OCI-LY3 (cell line): ENCODE measurements around the gene MAFB.
A peak's percentile ranks its signal among the peaks of the same experiment; 100 is the strongest.

Experiments
- H2AFZ ChIP-seq: fragments of 200-600, 300-600 bp; shearing (Covaris generic); 2 replicates; pipeline ENCODE4 v1.6.0; 2014; ENCODE audit warnings: antibody characterized with exemption, low read depth, low read length
- H3K27ac ChIP-seq: fragments of 200-600, 300-600 bp; sonication (generic); 2 replicates; pipeline ENCODE4 v1.5.1; 2014; ENCODE audit warnings: mild to moderate bottlenecking, low read length, moderate library complexity, mixed read lengths
- H3K27me3 ChIP-seq: fragments of 200-600, 300-600 bp; sonication (generic); 2 replicates; pipeline ENCODE4 v1.6.1; 2014; ENCODE audit warnings: low read depth, low read length, mixed read lengths
- H3K36me3 ChIP-seq: fragments of 200-600, 300-600 bp; sonication (generic); replicated peaks from 2 replicates; pipeline ENCODE3; 2014; ENCODE audit warnings: low read depth, low read length, mixed read lengths
- H3K4me1 ChIP-seq: fragments of 300-600, 200-600 bp; sonication (generic); 2 replicates; pipeline ENCODE4 v1.6.1; 2014; ENCODE audit warnings: low read length, mixed read lengths
- H3K4me2 ChIP-seq: fragments of 200-600, 300-600 bp; sonication (generic); 2 replicates; pipeline ENCODE4 v1.6.1; 2014; ENCODE audit warnings: low read length, mixed read lengths
- H3K4me3 ChIP-seq: fragments of 300-600, 200-600 bp; sonication (generic); 2 replicates; pipeline ENCODE4 v1.5.1; 2014; ENCODE audit warnings: antibody characterized with exemption, mild to moderate bottlenecking, low read length, moderate library complexity
- H3K79me2 ChIP-seq: fragments of 300-600, 200-600 bp; shearing (Covaris generic); 2 replicates; pipeline ENCODE4 v1.6.1; 2014; ENCODE audit warnings: mild to moderate bottlenecking, low read length, mixed read lengths
- H3K9ac ChIP-seq: fragments of 300-600, 200-600 bp; shearing (Covaris generic); 2 replicates; pipeline ENCODE4 v1.6.0; 2014; ENCODE audit warnings: mild to moderate bottlenecking, low read length, moderate library complexity
- H3K9me3 ChIP-seq: fragments of 200-600, 300-600 bp; shearing (Covaris generic); 2 replicates; pipeline ENCODE4 v1.6.1; 2014; ENCODE audit warnings: low read length, mixed read lengths; ENCODE audit not compliant: insufficient read depth
- H4K20me1 ChIP-seq: fragments of 200-600, 300-600 bp; sonication (generic); 2 replicates; pipeline ENCODE4 v1.6.1; 2016; ENCODE audit warnings: low read length, mixed read lengths; ENCODE audit not compliant: insufficient read depth
- CTCF ChIP-seq: fragments of 200-600, 300-600 bp; sonication (generic); IDR thresholded peaks from 2 replicates; pipeline ENCODE4 v1.5.1; 2014; ENCODE audit warnings: antibody characterized with exemption, low read length, low read depth
- EZH2phosphoT487 ChIP-seq: fragments of 200-600 bp; shearing (Covaris generic); IDR thresholded peaks from 2 replicates; pipeline ENCODE4 v1.6.1; 2018; ENCODE audit warnings: antibody characterized with exemption, mixed run types, low read depth

MAFB gene

GRCh38 chr20:40689943-40690835 lies 1.2 kb upstream of the MAFB start:
- no peaks in the 10 kb centered on the region for H4K20me1 ChIP-seq
- H3K9me3 ChIP-seq: no peaks in the 10 kb centered on the region
- H2AFZ ChIP-seq: peak overlapping the region; percentile 81
- H3K4me1 ChIP-seq: no peaks in the 10 kb centered on the region
- peaks cover 13% of the 10 kb centered on the region for H3K27me3 ChIP-seq
- no peaks in the 10 kb centered on the region for H3K79me2 ChIP-seq
- peak overlapping the region; percentile 66 for H3K9ac ChIP-seq
- peak overlapping the region; percentile 82 for H3K4me3 ChIP-seq
- H3K27ac ChIP-seq: peak overlapping the region; percentile 43
- H3K36me3 ChIP-seq: no peaks in the 10 kb centered on the region
- TF ChIP-seq EZH2phosphoT487 (no peak), CTCF (peak; percentile 91)
- peak overlapping the region; percentile 76 for H3K4me2 ChIP-seq

GRCh38 chr20:40688129-40689099 lies 622 bp downstream of the MAFB start:
- no peak overlapping the region for H3K9ac ChIP-seq
- no peaks in the 10 kb centered on the region for H3K4me1 ChIP-seq
- no peak for TF ChIP-seq CTCF
- no peak for TF ChIP-seq EZH2phosphoT487
- no peak overlapping the region for H3K27ac ChIP-seq
- H3K4me2 ChIP-seq: peak overlapping the region; percentile 76
- H3K4me3 ChIP-seq: peak overlapping the region; percentile 82
- peaks cover 6% of the 10 kb centered on the region; the same call in 1 of the 2 replicates for H3K27me3 ChIP-seq
- no peaks in the 10 kb centered on the region for H3K9me3 ChIP-seq
- H3K79me2 ChIP-seq: no peaks in the 10 kb centered on the region
- no peak overlapping the region for H2AFZ ChIP-seq
- no peaks in the 10 kb centered on the region for H4K20me1 ChIP-seq
- no peaks in the 10 kb centered on the region for H3K36me3 ChIP-seq

DNA sequence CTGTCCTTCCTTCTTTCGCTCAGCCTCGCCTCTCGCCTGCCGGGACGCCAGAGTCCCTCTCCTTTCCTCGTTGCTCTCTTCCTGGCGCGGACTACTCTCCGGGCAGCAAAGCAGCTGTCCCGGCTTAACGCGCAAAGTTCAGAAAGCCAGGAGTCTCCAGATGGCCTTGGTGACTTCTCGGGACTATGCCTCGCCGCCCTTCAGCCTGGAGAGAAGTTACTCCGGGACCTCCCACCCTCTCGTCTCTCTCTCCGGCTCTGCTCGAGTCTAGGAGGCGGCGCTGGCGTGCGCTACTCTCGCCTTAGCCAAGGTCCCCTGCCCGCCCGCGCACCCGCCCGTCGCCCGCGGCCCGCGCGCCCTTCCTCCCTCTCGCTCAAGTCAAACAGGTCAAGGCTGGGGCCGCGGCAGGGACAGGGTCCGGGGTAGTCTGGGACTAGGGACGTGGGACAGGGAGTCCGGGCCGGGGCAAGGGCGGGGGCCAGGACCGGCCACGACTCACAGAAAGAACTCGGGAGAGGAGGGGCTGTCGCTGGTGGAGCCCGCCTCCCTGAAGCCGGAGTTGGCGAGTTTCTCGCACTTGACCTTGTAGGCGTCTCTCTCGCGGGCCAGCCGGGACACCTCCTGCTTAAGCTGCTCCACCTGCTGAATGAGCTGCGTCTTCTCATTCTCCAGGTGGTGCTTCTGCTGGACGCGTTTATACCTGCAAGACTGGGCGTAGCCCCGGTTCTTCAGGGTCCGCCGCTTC lies 1.5 kb downstream of the MAFB start:
- no peak overlapping the region for H2AFZ ChIP-seq
- H3K27me3 ChIP-seq: peaks cover 6% of the 10 kb centered on the region; the same call in 1 of the 2 replicates
- H3K36me3 ChIP-seq: no peaks in the 10 kb centered on the region
- H3K4me3 ChIP-seq: no peak overlapping the region
- no peak overlapping the region for H3K27ac ChIP-seq
- no peaks in the 10 kb centered on the region for H3K79me2 ChIP-seq
- H3K9me3 ChIP-seq: no peaks in the 10 kb centered on the region
- H3K4me2 ChIP-seq: no peak overlapping the region
- no peak overlapping the region for H3K9ac ChIP-seq
- no peaks in the 10 kb centered on the region for H4K20me1 ChIP-seq
- no peaks in the 10 kb centered on the region for H3K4me1 ChIP-seq
- no peak for TF ChIP-seq CTCF
- no peak for TF ChIP-seq EZH2phosphoT487
